Spinal cord (tissue), 10 donors: ENCODE results near the gene CAV3. TPM values are rescaled to one million over a fixed set of nuclear protein-coding genes. Genes with fewer than 3 reads are reported as not detected.

Source experiments
- DNase-seq, 6 donors: peaks; one replicate each; pipeline versions ENCODE4 v3.0.0 to v3.0.0-alpha.2; 2013 to 2015; ENCODE audit warnings: low spot score in 6 of 6, low read depth in 4 of 6
- H3K27ac ChIP-seq: one replicate; pipeline ENCODE4 v1.5.1; 2013; ENCODE audit warnings: low read depth, low read length, control low read depth
- H3K27me3 ChIP-seq: one replicate; pipeline ENCODE4 v1.6.1; 2013; ENCODE audit warnings: low read length; ENCODE audit not compliant: control insufficient read depth, insufficient read depth
- H3K36me3 ChIP-seq: one replicate; pipeline ENCODE4 v1.6.1; 2013; ENCODE audit warnings: low read length; ENCODE audit not compliant: control insufficient read depth, insufficient read depth
- H3K4me1 ChIP-seq: one replicate; pipeline ENCODE4 v1.6.1; 2013; ENCODE audit warnings: low read length; ENCODE audit not compliant: control insufficient read depth, insufficient read depth
- H3K4me3 ChIP-seq: one replicate; pipeline ENCODE4 v1.5.1; 2013; ENCODE audit warnings: low read depth, low read length, control low read depth
- H3K9me3 ChIP-seq: one replicate; pipeline ENCODE4 v1.6.1; 2013; ENCODE audit warnings: low read length; ENCODE audit not compliant: control insufficient read depth, insufficient read depth
- WGBS: methylation state at CpG from one replicate; pipeline ENCODE4 v1.1.5; 2013; ENCODE audit warnings: missing lambda C conversion rate; ENCODE audit not compliant: insufficient coverage; 5-methylcytosine and 5-hydroxymethylcytosine counted together
- polyA plus RNA-seq, 2 donors: library from polyadenylated mRNA; unstranded; fragments of 120-200 nt; gene quantifications; one replicate each; pipeline ENCODE4 v1.2.1, GENCODE V29; 2013; ENCODE audit not compliant: insufficient read length in 2 of 2
- total RNA-seq, 2 donors: library from RNA; depleted of rRNA in 1 of 2; stranded (reverse); fragments of 120-200 nt in 1 of 2; fragments of >200 nt in 1 of 2; gene quantifications; one replicate each; pipeline versions ENCODE4 v1.2.3 to v1.2.4, GENCODE V29; 2013 to 2014
- donor health status: healthy.

The CAV3 gene
- total and polyA plus RNA-seq, 4 donors, result 0.11 to 0.59 (median 0.30) TPM; not detected in 1

DNA sequence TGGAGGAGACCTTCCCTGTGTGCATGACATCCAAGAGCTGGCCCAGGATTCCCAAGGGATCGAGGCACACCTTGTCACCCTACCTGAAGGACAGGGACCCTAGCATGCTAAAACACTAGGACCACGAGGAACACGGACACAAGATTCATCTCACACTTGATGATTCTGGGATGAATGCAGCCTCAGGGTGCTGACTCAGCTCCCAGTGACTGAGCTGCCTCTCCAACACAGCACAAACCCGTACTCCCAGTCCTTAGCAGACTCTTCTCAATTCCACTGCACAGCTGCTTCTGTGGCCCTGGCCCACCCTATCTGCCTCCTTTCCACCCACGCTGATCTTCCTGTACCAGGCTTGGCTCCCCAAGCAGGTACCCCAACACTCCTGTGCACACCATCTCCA lies 44.9 kb downstream of the CAV3 start:
- no peaks in the 10 kb centered on the region for H3K27me3 ChIP-seq
- H3K27ac ChIP-seq, result no peak overlapping the region
- no peaks in the 10 kb centered on the region for H3K9me3 ChIP-seq
- H3K36me3 ChIP-seq, result no peaks in the 10 kb centered on the region
- peaks cover 6% of the 10 kb centered on the region for H3K4me1 ChIP-seq
- 89% methylated on average over 5 of the region's 5 CpGs for WGBS
- DNase-seq, result no peak
- H3K4me3 ChIP-seq, result no peak overlapping the region

DNA sequence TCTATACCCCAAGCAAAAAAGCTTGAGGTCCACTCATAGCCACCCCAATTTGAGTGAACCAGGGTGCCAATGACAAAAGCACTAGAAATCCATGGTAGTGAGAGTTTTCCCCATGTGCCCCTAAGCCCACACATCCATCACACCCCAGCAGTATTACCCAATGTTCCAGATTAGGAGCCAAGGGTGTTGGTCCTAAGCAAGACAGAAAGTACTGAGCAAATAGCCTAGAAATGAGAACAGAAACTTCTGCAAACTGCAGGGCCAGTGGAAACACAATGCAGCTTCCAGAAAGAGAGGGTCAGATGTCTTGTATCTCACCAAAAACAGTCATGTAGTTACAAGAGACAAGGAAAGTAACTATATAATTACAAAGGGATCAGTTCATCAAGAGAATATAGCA lies 46.7 kb downstream of the CAV3 start:
- Histone ChIP-seq H3K27ac (no peak overlapping the region), H3K4me3 (no peak overlapping the region), H3K9me3 (no peaks in the 10 kb centered on the region), H3K36me3 (no peaks in the 10 kb centered on the region), H3K27me3 (no peaks in the 10 kb centered on the region), H3K4me1 (peaks cover 6% of the 10 kb centered on the region)
- DNase-seq, result no peak

DNA sequence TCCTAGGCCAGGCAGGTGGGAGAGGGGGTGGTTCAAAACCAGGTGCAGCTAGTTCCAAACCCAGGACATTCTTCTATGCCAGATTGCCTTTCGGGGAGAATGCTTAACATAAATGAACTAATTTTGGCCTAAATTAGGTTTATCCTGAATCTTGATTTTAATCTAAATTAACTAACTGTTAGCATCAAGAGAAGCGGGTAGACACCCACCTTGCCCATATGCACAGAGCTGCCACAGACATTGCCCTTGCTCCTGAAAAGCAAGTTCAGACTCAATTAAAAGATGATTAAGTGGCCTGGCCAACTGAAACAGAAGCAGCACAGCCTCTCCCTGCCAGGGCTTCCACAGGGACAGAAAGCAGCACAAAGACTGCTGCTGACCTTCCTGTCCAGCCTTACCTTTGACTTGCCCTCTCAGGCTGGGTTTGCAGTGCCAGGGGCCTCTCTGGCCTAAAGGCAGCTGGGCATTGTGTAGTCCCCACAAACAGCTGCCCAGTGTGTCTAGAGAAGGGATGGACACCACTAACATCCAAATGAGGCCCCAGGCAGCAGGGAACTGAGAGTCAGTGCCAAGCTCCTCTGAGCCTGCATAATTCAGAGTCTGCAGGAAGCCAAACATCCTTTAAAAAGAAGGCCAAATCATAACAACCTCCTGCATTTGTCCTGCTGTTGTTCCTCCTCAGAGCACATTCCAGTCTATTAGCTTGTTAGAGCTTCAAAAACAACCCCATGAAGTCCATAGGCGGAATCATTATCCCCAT lies 51.3 kb downstream of the CAV3 start:
- WGBS, result 43% methylated on average over 1 of the region's 3 CpGs
- no peaks in the 10 kb centered on the region for H3K36me3 ChIP-seq
- no peak overlapping the region for H3K4me3 ChIP-seq
- peaks cover 4% of the 10 kb centered on the region for H3K9me3 ChIP-seq
- H3K27me3 ChIP-seq, result no peaks in the 10 kb centered on the region
- peak in 2 of 6 donors; percentile 62 to 78 for DNase-seq
- H3K27ac ChIP-seq, result no peak overlapping the region
- peaks cover 6% of the 10 kb centered on the region for H3K4me1 ChIP-seq

DNA sequence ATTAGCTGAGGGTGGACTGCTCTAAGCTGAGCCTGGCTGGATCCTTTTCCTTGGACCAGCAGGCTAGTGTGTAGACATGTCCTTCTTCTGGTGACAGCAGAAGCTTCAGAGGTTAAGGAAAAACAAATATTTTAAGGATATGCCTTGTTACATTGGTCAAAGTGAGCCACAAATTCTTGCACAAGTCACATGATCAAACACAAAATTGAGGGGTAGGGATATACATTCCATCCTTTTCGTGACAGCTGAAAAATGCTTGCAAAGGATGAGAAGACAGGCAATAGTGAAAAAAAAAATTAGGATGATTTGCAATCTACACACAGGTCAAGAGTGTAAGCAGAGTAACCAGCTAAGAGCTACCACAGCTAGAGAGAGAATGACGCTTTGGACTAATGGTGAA lies 56.9 kb downstream of the CAV3 start:
- Histone ChIP-seq H3K27ac (no peak overlapping the region), H3K4me3 (no peak overlapping the region), H3K4me1 (no peaks in the 10 kb centered on the region), H3K36me3 (no peaks in the 10 kb centered on the region), H3K27me3 (no peaks in the 10 kb centered on the region), H3K9me3 (peaks cover 4% of the 10 kb centered on the region)
- WGBS, result 100% methylated on average over 1 of the region's 2 CpGs
- no peak for DNase-seq

DNA sequence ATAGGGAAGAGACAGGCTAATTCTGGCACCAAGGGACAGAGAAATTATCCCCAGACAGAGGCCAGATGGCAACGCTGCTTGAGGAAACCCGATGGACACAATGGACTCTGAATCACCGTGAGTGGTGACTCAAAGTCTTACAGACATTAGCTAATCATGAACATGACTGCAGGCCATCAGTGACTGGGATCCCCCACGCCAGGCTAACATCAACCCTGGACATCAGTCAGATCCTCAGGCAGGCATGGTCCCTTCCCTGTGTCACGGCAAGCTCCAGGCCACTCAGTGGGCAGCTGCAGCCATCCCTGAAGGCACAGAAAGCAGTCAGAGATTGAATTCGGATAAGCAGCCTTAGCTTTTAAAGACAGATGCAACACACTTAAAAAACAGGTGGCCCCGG lies 59.6 kb downstream of the CAV3 start:
- no peak overlapping the region for H3K27ac ChIP-seq
- DNase-seq, result no peak
- no peak overlapping the region for H3K4me3 ChIP-seq
- peaks cover 4% of the 10 kb centered on the region for H3K9me3 ChIP-seq
- no peaks in the 10 kb centered on the region for H3K36me3 ChIP-seq
- no peaks in the 10 kb centered on the region for H3K27me3 ChIP-seq
- 93% methylated on average over 7 of the region's 7 CpGs for WGBS
- no peaks in the 10 kb centered on the region for H3K4me1 ChIP-seq

DNA sequence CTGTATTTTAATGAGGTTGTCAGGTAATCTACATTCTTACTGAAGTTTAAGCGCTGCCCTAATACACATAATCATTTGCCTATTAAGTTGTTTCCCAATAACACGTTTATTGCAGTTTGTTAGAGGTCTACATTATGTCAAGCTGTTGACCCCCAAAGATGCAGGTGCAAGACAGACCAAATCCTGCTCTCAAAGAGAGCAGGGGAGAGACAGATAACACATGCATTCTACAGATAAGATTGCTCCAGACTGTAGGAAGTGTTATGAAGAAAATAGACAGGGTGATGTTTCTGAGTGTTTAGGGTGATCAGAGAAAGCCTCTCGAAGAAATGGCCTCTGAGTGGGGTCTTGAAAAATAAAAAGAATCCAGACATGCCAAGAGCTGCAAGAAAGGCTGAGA lies 60.6 kb downstream of the CAV3 start:
- H3K27ac ChIP-seq, result no peak overlapping the region
- 81% methylated on average over 1 of the region's 3 CpGs for WGBS
- peaks cover 3% of the 10 kb centered on the region for H3K9me3 ChIP-seq
- H3K36me3 ChIP-seq, result no peaks in the 10 kb centered on the region
- H3K27me3 ChIP-seq, result no peaks in the 10 kb centered on the region
- no peak overlapping the region for H3K4me3 ChIP-seq
- no peaks in the 10 kb centered on the region for H3K4me1 ChIP-seq
- DNase-seq, result no peak

Other genes with a start within 250 kb of the CAV3 start
- gene LMCD1, start 232.0 kb upstream of the CAV3 start, total RNA-seq, result 10 to 100 TPM; 12.5 to 22.9 TPM
- gene LMCD1, start 232.0 kb upstream of the CAV3 start, polyA plus RNA-seq, result 10 to 100 TPM; 16.8 to 17.3 TPM
- under 1 TPM; 0.79 to 0.88 TPM for gene SSUH2, start 89.0 kb upstream of the CAV3 start, total RNA-seq
- 1 to 10 TPM; 1.6 to 2.3 TPM for gene SSUH2, start 89.0 kb upstream of the CAV3 start, polyA plus RNA-seq
- gene OXTR, start 35.8 kb downstream of the CAV3 start, total RNA-seq, result 1 to 10 TPM; 1.6 to 3.1 TPM
- 1 to 10 TPM; 5.1 to 5.6 TPM for gene OXTR, start 35.8 kb downstream of the CAV3 start, polyA plus RNA-seq
- gene RAD18, start 229.7 kb downstream of the CAV3 start, total RNA-seq, result 10 to 100 TPM in 1 of 2 donors, 1 to 10 TPM in 1; 9.6 to 19.1 TPM
- gene RAD18, start 229.7 kb downstream of the CAV3 start, polyA plus RNA-seq, result 1 to 10 TPM; 5.2 to 8.1 TPM